ENCODE data around the gene FFAR1.

The FFAR1 gene

GRCh38 chr19:35321291-35321690 lies 26.4 kb upstream of the FFAR1 start:
- Histone ChIP-seq H2AFZ (ENCODE audit: low read depth, low read length) (no peak overlapping the region), H3K4me1 (ENCODE audit: insufficient read depth, low read length) (peaks cover 5% of the 10 kb centered on the region), H3K36me3 (ENCODE audit: insufficient read depth, low read length) (no peaks in the 10 kb centered on the region), H3K27me3 (ENCODE audit: insufficient read depth, low read length) (no peaks in the 10 kb centered on the region), H3K4me3 (ENCODE audit: low read length) (no peak overlapping the region), H3K9me3 (ENCODE audit: low read length) (no peaks in the 10 kb centered on the region)

GRCh38 chr19:35322014-35322413 lies 25.7 kb upstream of the FFAR1 start:
- Histone ChIP-seq H3K36me3 (ENCODE audit: insufficient read depth, low read length) (no peaks in the 10 kb centered on the region), H3K4me1 (ENCODE audit: insufficient read depth, low read length) (peaks cover 5% of the 10 kb centered on the region)

GRCh38 chr19:35327642-35328041 lies 20.1 kb upstream of the FFAR1 start:
- Histone ChIP-seq H3K4me1 (ENCODE audit: insufficient read depth, low read length) (no peaks in the 10 kb centered on the region), H3K36me3 (ENCODE audit: insufficient read depth, low read length) (no peaks in the 10 kb centered on the region), H3K4me3 (ENCODE audit: low read length) (no peak overlapping the region)

More at GRCh38 chr19:35322014-35322413, 25.7 kb upstream of the FFAR1 start:
- Histone ChIP-seq H3K9me3 (ENCODE audit: low read length) (no peaks in the 10 kb centered on the region), H2AFZ (ENCODE audit: low read depth, low read length) (no peak overlapping the region), H3K4me3 (ENCODE audit: low read length) (no peak overlapping the region), H3K27me3 (ENCODE audit: insufficient read depth, low read length) (no peaks in the 10 kb centered on the region)

GRCh38 chr19:35328851-35329285 lies 18.8 kb upstream of the FFAR1 start, which contains the start of gene CD22:
TSS of gene CD22 (plus strand) at chr19:35329187. CDS start at chr19:35332041, 2,854 bp downstream.
- no peak within 1 kb of the TSS for H3K4me3 ChIP-seq (ENCODE audit: low read length)
- H3K4me1 ChIP-seq (ENCODE audit: insufficient read depth, low read length), result no peaks in the 10 kb centered on the region
- H3K27me3 ChIP-seq (ENCODE audit: insufficient read depth, low read length), result peaks cover 3% of the 10 kb centered on the region
- H3K9me3 ChIP-seq (ENCODE audit: low read length), result no peaks in the 10 kb centered on the region
- H3K36me3 ChIP-seq (ENCODE audit: insufficient read depth, low read length), result no peaks in the 10 kb centered on the region
- H2AFZ ChIP-seq (ENCODE audit: low read depth, low read length), result no peak within 1 kb of the TSS

More at GRCh38 chr19:35327642-35328041, 20.1 kb upstream of the FFAR1 start:
- no peak overlapping the region for H2AFZ ChIP-seq (ENCODE audit: low read depth, low read length)
- H3K27me3 ChIP-seq (ENCODE audit: insufficient read depth, low read length), result peaks cover 3% of the 10 kb centered on the region
- no peaks in the 10 kb centered on the region for H3K9me3 ChIP-seq (ENCODE audit: low read length)

- H3K36me3 ChIP-seq (ENCODE audit: insufficient read depth, low read length), result no peaks in the 10 kb centered on the region
- H3K4me3 ChIP-seq (ENCODE audit: low read length), result no peak overlapping the region
- H3K27me3 ChIP-seq (ENCODE audit: insufficient read depth, low read length), result peaks cover 3% of the 10 kb centered on the region
- H3K9me3 ChIP-seq (ENCODE audit: low read length), result no peaks in the 10 kb centered on the region
- no peaks in the 10 kb centered on the region for H3K4me1 ChIP-seq (ENCODE audit: insufficient read depth, low read length)
- H2AFZ ChIP-seq (ENCODE audit: low read depth, low read length), result no peak overlapping the region
Measured at GRCh38 chr19:35329323-35329722, 18.4 kb upstream of the FFAR1 start.

- H3K27me3 ChIP-seq (ENCODE audit: insufficient read depth, low read length), result peaks cover 3% of the 10 kb centered on the region
- H3K36me3 ChIP-seq (ENCODE audit: insufficient read depth, low read length), result no peaks in the 10 kb centered on the region
- H3K4me1 ChIP-seq (ENCODE audit: insufficient read depth, low read length), result no peaks in the 10 kb centered on the region
Measured at GRCh38 chr19:35330475-35330874, 17.2 kb upstream of the FFAR1 start.

GRCh38 chr19:35331551-35332214 lies 16.0 kb upstream of the FFAR1 start:
- H3K27me3 ChIP-seq (ENCODE audit: insufficient read depth, low read length), result peaks cover 3% of the 10 kb centered on the region
- no peak overlapping the region for H2AFZ ChIP-seq (ENCODE audit: low read depth, low read length)
- H3K9me3 ChIP-seq (ENCODE audit: low read length), result no peaks in the 10 kb centered on the region
- no peak overlapping the region for H3K4me3 ChIP-seq (ENCODE audit: low read length)
- no peaks in the 10 kb centered on the region for H3K36me3 ChIP-seq (ENCODE audit: insufficient read depth, low read length)
- no peaks in the 10 kb centered on the region for H3K4me1 ChIP-seq (ENCODE audit: insufficient read depth, low read length)

More at GRCh38 chr19:35330475-35330874, 17.2 kb upstream of the FFAR1 start:
- no peaks in the 10 kb centered on the region for H3K9me3 ChIP-seq (ENCODE audit: low read length)
- no peak overlapping the region for H2AFZ ChIP-seq (ENCODE audit: low read depth, low read length)
- H3K4me3 ChIP-seq (ENCODE audit: low read length), result no peak overlapping the region

GRCh38 chr19:35332817-35333216 lies 14.9 kb upstream of the FFAR1 start:
- Histone ChIP-seq H3K36me3 (ENCODE audit: insufficient read depth, low read length) (no peaks in the 10 kb centered on the region), H2AFZ (ENCODE audit: low read depth, low read length) (no peak overlapping the region), H3K27me3 (ENCODE audit: insufficient read depth, low read length) (peaks cover 3% of the 10 kb centered on the region), H3K9me3 (ENCODE audit: low read length) (no peaks in the 10 kb centered on the region), H3K4me3 (ENCODE audit: low read length) (no peak overlapping the region), H3K4me1 (ENCODE audit: insufficient read depth, low read length) (no peaks in the 10 kb centered on the region)

GRCh38 chr19:35334144-35334753 lies 13.5 kb upstream of the FFAR1 start:
- H3K4me1 ChIP-seq (ENCODE audit: insufficient read depth, low read length), result no peaks in the 10 kb centered on the region
- peaks cover 3% of the 10 kb centered on the region for H3K27me3 ChIP-seq (ENCODE audit: insufficient read depth, low read length)
- H3K9me3 ChIP-seq (ENCODE audit: low read length), result no peaks in the 10 kb centered on the region
- no peak overlapping the region for H2AFZ ChIP-seq (ENCODE audit: low read depth, low read length)
- no peaks in the 10 kb centered on the region for H3K36me3 ChIP-seq (ENCODE audit: insufficient read depth, low read length)
- no peak overlapping the region for H3K4me3 ChIP-seq (ENCODE audit: low read length)

GRCh38 chr19:35336166-35336955 lies 11.3 kb upstream of the FFAR1 start:
- H2AFZ ChIP-seq (ENCODE audit: low read depth, low read length), result no peak overlapping the region
- no peak overlapping the region for H3K4me3 ChIP-seq (ENCODE audit: low read length)
- H3K27me3 ChIP-seq (ENCODE audit: insufficient read depth, low read length), result no peaks in the 10 kb centered on the region
- H3K36me3 ChIP-seq (ENCODE audit: insufficient read depth, low read length), result no peaks in the 10 kb centered on the region
- H3K4me1 ChIP-seq (ENCODE audit: insufficient read depth, low read length), result no peaks in the 10 kb centered on the region
- H3K9me3 ChIP-seq (ENCODE audit: low read length), result no peaks in the 10 kb centered on the region

GRCh38 chr19:35337097-35337983 lies 10.4 kb upstream of the FFAR1 start:
- no peaks in the 10 kb centered on the region for H3K9me3 ChIP-seq (ENCODE audit: low read length)
- no peaks in the 10 kb centered on the region for H3K4me1 ChIP-seq (ENCODE audit: insufficient read depth, low read length)
- H3K36me3 ChIP-seq (ENCODE audit: insufficient read depth, low read length), result no peaks in the 10 kb centered on the region
- H2AFZ ChIP-seq (ENCODE audit: low read depth, low read length), result no peak overlapping the region
- H3K27me3 ChIP-seq (ENCODE audit: insufficient read depth, low read length), result no peaks in the 10 kb centered on the region
- no peak overlapping the region for H3K4me3 ChIP-seq (ENCODE audit: low read length)

GRCh38 chr19:35337984-35338296 lies 9.8 kb upstream of the FFAR1 start:
- H3K9me3 ChIP-seq (ENCODE audit: low read length), result no peaks in the 10 kb centered on the region
- H3K36me3 ChIP-seq (ENCODE audit: insufficient read depth, low read length), result no peaks in the 10 kb centered on the region
- no peaks in the 10 kb centered on the region for H3K27me3 ChIP-seq (ENCODE audit: insufficient read depth, low read length)
- H3K4me3 ChIP-seq (ENCODE audit: low read length), result no peak overlapping the region
- no peak overlapping the region for H2AFZ ChIP-seq (ENCODE audit: low read depth, low read length)
- H3K4me1 ChIP-seq (ENCODE audit: insufficient read depth, low read length), result no peaks in the 10 kb centered on the region

All from neuron (in vitro differentiated cells).